Aorta (tissue), 5 donors: ENCODE data around the gene PSMD13. TPM values are rescaled to one million over a fixed set of nuclear protein-coding genes. Genes with fewer than 3 reads are reported as not detected.

Experiments used
- ATAC-seq: fragments of 200-7000 bp; cut with Tn5 transposase; one replicate; pipeline ENCODE4 v1.9.1; 2022; ENCODE audit warnings: moderate library complexity; ENCODE audit not compliant: low FRiP score
- DNase-seq, 2 donors: peaks; one replicate each; pipeline ENCODE4 v3.0.0-alpha.2; 2020
- H3K27ac ChIP-seq, 2 donors: one replicate each; pipeline ENCODE4 v1.5.1; 2013; ENCODE audit warnings: low read length in 2 of 2, mild to moderate bottlenecking in 2 of 2, moderate library complexity in 2 of 2, control low read depth in 1 of 2, inconsistent platforms in 1 of 2, low read depth in 1 of 2
- H3K27me3 ChIP-seq, 2 donors: one replicate each; pipeline ENCODE4 v1.6.1; 2013; ENCODE audit warnings: control low read depth in 1 of 2, low read length in 1 of 2, mild to moderate bottlenecking in 1 of 2, moderate library complexity in 1 of 2; ENCODE audit not compliant: insufficient read depth in 2 of 2, control insufficient read depth in 1 of 2
- H3K36me3 ChIP-seq, 2 donors: one replicate each; pipeline ENCODE4 v1.6.1; 2013; ENCODE audit warnings: control low read depth in 1 of 2, low read length in 1 of 2, mild to moderate bottlenecking in 1 of 2; ENCODE audit not compliant: insufficient read depth in 2 of 2, control insufficient read depth in 1 of 2
- H3K4me1 ChIP-seq, 2 donors: one replicate each; pipeline ENCODE4 v1.6.1; 2013; ENCODE audit warnings: low read length in 2 of 2, control low read depth in 1 of 2, mild to moderate bottlenecking in 1 of 2, moderate library complexity in 1 of 2; ENCODE audit not compliant: insufficient read depth in 2 of 2, control insufficient read depth in 1 of 2
- H3K4me3 ChIP-seq, 2 donors: one replicate each; pipeline ENCODE4 v1.5.1; 2013; ENCODE audit warnings: low read length in 2 of 2, control low read depth in 1 of 2, mild to moderate bottlenecking in 1 of 2
- H3K9me3 ChIP-seq: one replicate; pipeline ENCODE4 v1.6.1; 2013; ENCODE audit warnings: mild to moderate bottlenecking, low read length; ENCODE audit not compliant: control insufficient read depth
- WGBS, 2 donors: extraction: QIAGEN DNeasy Blood & Tissue Kit; methylation state at CpG; one replicate each; pipeline ENCODE4 v1.1.7; 2013; 5-methylcytosine and 5-hydroxymethylcytosine counted together
- intact Hi-C, 2 donors: fragments of 100-400 bp; cut with DNase I; formaldehyde crosslinking; loops; one replicate each; pipeline versions ENCODE4 v1.14.2 to v1.15.0; 2022
- polyA plus RNA-seq, 2 donors: library from polyadenylated mRNA; stranded (reverse); fragments of 200-250 nt; gene quantifications; one replicate each; pipeline ENCODE4 v1.2.3, GENCODE V29; 2013
- total RNA-seq, 2 donors: library from RNA; stranded (reverse); fragmentation: NEBNext Ultra II Directional; extraction: Animal tissue kit (Norgen Biotek cat#: 25700); gene quantifications; one replicate each; pipeline ENCODE4 v1.2.1, GENCODE V29; 2021
- donor health status: healthy with polysubstance abuse.
- donor health status: Bipolar disorder and iron deficiency.
- donor health status: DM: no; HTN: no; CAD: no.
- donor health status: DM: no; HTN: no; CAD: no.
- donor health status: DM: yes; HTN: yes; CAD: no.

Gene PSMD13
- total and polyA plus RNA-seq, 4 donors: 70.9 to 123 (median 78.2) TPM

GRCh38 chr11:203056-203944 lies 33.5 kb upstream of the PSMD13 start:
- H3K9me3 ChIP-seq: no peaks in the 10 kb centered on the region
- WGBS, 2 donors: 81 to 84% methylated on average over 7 of the region's 7 CpGs
- ATAC-seq (no peak), DNase-seq (peak in 1 of 2 donors; percentile 17)
- H3K4me1 ChIP-seq: no peaks in the 10 kb centered on the region
- peaks cover 0 to 2% of the 10 kb centered on the region in 2 donors for H3K36me3 ChIP-seq
- intact Hi-C loops: no loop called here
- H3K4me3 ChIP-seq: no peak overlapping the region
- no peaks in the 10 kb centered on the region for H3K27me3 ChIP-seq
- no peak overlapping the region for H3K27ac ChIP-seq

GRCh38 chr11:203945-204586 lies 32.7 kb upstream of the PSMD13 start:
- 81 to 85% methylated on average over 4 of the region's 4 CpGs for WGBS, 2 donors
- H3K27me3 ChIP-seq: no peaks in the 10 kb centered on the region
- no peaks in the 10 kb centered on the region for H3K9me3 ChIP-seq
- no peak for DNase-seq
- H3K4me3 ChIP-seq: no peak overlapping the region
- intact Hi-C loops: no loop called here
- no peaks in the 10 kb centered on the region for H3K4me1 ChIP-seq
- ATAC-seq: no peak
- no peak overlapping the region for H3K27ac ChIP-seq
- H3K36me3 ChIP-seq: peaks cover 0 to 2% of the 10 kb centered on the region in 2 donors

GRCh38 chr11:204587-205109 lies 32.1 kb upstream of the PSMD13 start:
- Histone ChIP-seq H3K4me1 (no peaks in the 10 kb centered on the region), H3K4me3 (no peak overlapping the region), H3K27ac (no peak overlapping the region), H3K9me3 (no peaks in the 10 kb centered on the region), H3K36me3 (peaks cover 0 to 2% of the 10 kb centered on the region in 2 donors), H3K27me3 (no peaks in the 10 kb centered on the region)
- ATAC-seq (no peak), DNase-seq (peak; percentile 41 to 56)
- intact Hi-C loops: loop anchor here in 1 of 2 donors (5.0 kb wide), 3 partner anchors 153 to 303 kb away; partner anchors contain the start of gene RNH1
- 76 to 83% methylated on average over 11 to 12 of the region's 12 CpGs for WGBS, 2 donors

GRCh38 chr11:205221-206001 lies 31.4 kb upstream of the PSMD13 start:
- intact Hi-C loops: loop anchor here in 1 of 2 donors (5.0 kb wide), 3 partner anchors 152 to 302 kb away; partner anchors contain the start of gene RNH1
- Histone ChIP-seq H3K27me3 (no peaks in the 10 kb centered on the region), H3K36me3 (peaks cover 0 to 2% of the 10 kb centered on the region in 2 donors), H3K4me1 (no peaks in the 10 kb centered on the region), H3K9me3 (no peaks in the 10 kb centered on the region), H3K4me3 (no peak overlapping the region), H3K27ac (no peak overlapping the region)
- DNase-seq (peak in 1 of 2 donors; percentile 29), ATAC-seq (no peak)
- WGBS, 2 donors: 81 to 83% methylated on average over 16 of the region's 16 CpGs

GRCh38 chr11:206002-206384 lies 30.8 kb upstream of the PSMD13 start:
- WGBS, 2 donors: 67 to 69% methylated on average over 7 of the region's 7 CpGs
- intact Hi-C loops: loop anchor here in 1 of 2 donors (5.0 kb wide), 3 partner anchors 151 to 301 kb away; partner anchors contain the start of gene RNH1
- H3K36me3 ChIP-seq: peaks cover 0 to 2% of the 10 kb centered on the region in 2 donors
- ATAC-seq (no peak), DNase-seq (peak; percentile 45 to 72)
- H3K27me3 ChIP-seq: no peaks in the 10 kb centered on the region
- H3K4me1 ChIP-seq: no peaks in the 10 kb centered on the region
- H3K4me3 ChIP-seq: peak overlapping the region; percentile 52 to 79
- H3K9me3 ChIP-seq: no peaks in the 10 kb centered on the region
- H3K27ac ChIP-seq: no peak overlapping the region

- Histone ChIP-seq H3K27ac (peak overlapping the region; percentile 46 to 81), H3K4me3 (peak overlapping the region; percentile 52 to 79), H3K9me3 (no peaks in the 10 kb centered on the region), H3K27me3 (no peaks in the 10 kb centered on the region), H3K36me3 (peaks cover 0 to 2% of the 10 kb centered on the region in 2 donors), H3K4me1 (no peaks in the 10 kb centered on the region)
- intact Hi-C loops: loop anchor here in 1 of 2 donors (5.0 kb wide), 3 partner anchors 151 to 301 kb away; partner anchors contain the start of gene RNH1
- ATAC-seq: peak; percentile 9
- 1% methylated on average over 39 of the region's 39 CpGs for WGBS, 2 donors
- DNase-seq: peak; percentile 60 to 74
Observed at GRCh38 chr11:206526-207207, 30.1 kb upstream of the PSMD13 start.

- DNase-seq (peak; percentile 97 to 98), ATAC-seq (peak; percentile 96)
- intact Hi-C loops: loop anchor here in 1 of 2 donors (5.0 kb wide), 3 partner anchors 150 to 300 kb away; partner anchors contain the start of gene RNH1
- 0% methylated on average over 53 to 63 of the region's 63 CpGs for WGBS, 2 donors
- H3K4me1 ChIP-seq: no peaks in the 10 kb centered on the region
- no peaks in the 10 kb centered on the region for H3K9me3 ChIP-seq
- peak within 1 kb of the TSS; percentile 65 to 83 for H3K27ac ChIP-seq
- H3K27me3 ChIP-seq: no peaks in the 10 kb centered on the region
- H3K36me3 ChIP-seq: peaks cover 0 to 2% of the 10 kb centered on the region in 2 donors
- H3K4me3 ChIP-seq: peak within 1 kb of the TSS; percentile 69 to 79
Observed at GRCh38 chr11:207208-207862, 29.4 kb upstream of the PSMD13 start, which contains the start of the genes BET1L and RIC8A. BET1L (minus strand) TSS chr11:207399; CDS start chr11:207321, 78 bp downstream. RIC8A (plus strand) TSS chr11:207708; CDS start chr11:208855, 1,147 bp downstream.
